K562 (cell line): ENCODE measurements around the gene AJAP1. TPM values are rescaled to one million over a fixed set of nuclear protein-coding genes. Genes with fewer than 3 reads are reported as not detected.

Experiments
- ATAC-seq: fragments of 200-7000 bp; cut with Tn5 transposase; 3 replicates; pipeline ENCODE4 v1.9.1; 2020; ENCODE audit warnings: moderate library complexity
- BruUV-seq: library from RNA; stranded (reverse); fragments of 400-500 nt; replicated peaks from 2 replicates; lab custom pipeline; 2021; lab: Mats Ljungman, UMichigan
- CTCF ChIA-PET: fragments of 300-600 bp; formaldehyde crosslinking; extraction: SDS; loops from one replicate; lab custom pipeline; 2021; ENCODE audit warnings: low intra/inter-chr PET ratio; lab: Yijun Ruan, JAX
- POLR2A ChIA-PET: fragments of 300-600, 350-650 bp; sonication (Branson Sonifier 250); formaldehyde crosslinking; extraction: SDS; loops from one replicate; lab custom pipeline; 2021; ENCODE audit warnings: antibody characterized with exemption, inconsistent platforms; lab: Yijun Ruan, JAX
- DNase-seq, 4 experiments: peaks; one replicate each; pipeline versions ENCODE4 v3.0.0 to v3.0.0-alpha.2; 2011 to 2018; ENCODE audit warnings: low spot score in 3 of 4, mixed read lengths in 3 of 4; ENCODE audit errors: extremely low read depth in 1 of 4
- FAIRE-seq: peaks from 2 replicates; lab custom pipeline; 2011; peaks lifted over from hg19 to GRCh38; lab: Jason Lieb, UNC
- H2AFZ ChIP-seq: 2 replicates; pipeline ENCODE4 v1.6.0; 2011; ENCODE audit warnings: low read depth, low read length, control low read depth, inconsistent platforms
- H3K27ac ChIP-seq: fragments of 200-600 bp; 3 replicates; pipeline ENCODE4 v1.8.0; 2011; ENCODE audit warnings: low read depth, mild to moderate bottlenecking, control low read depth, inconsistent platforms, low read length, moderate library complexity, mixed read lengths; ENCODE audit errors: extremely low read depth
- H3K27me3 ChIP-seq, 2 experiments: fragments of 300-600 bp in 1 of 2; 2 replicates in 1 of 2; 3 replicates in 1 of 2; pipeline versions ENCODE4 v1.6.0 to v1.8.0; 2011; ENCODE audit warnings: inconsistent platforms in 2 of 2, low read length in 2 of 2, mild to moderate bottlenecking in 1 of 2, mixed read lengths in 1 of 2, moderate library complexity in 1 of 2; ENCODE audit not compliant: control insufficient read depth in 2 of 2, insufficient read depth in 2 of 2
- H3K36me3 ChIP-seq: fragments of 300-600 bp; 3 replicates; pipeline ENCODE4 v1.8.0; 2011; ENCODE audit warnings: mild to moderate bottlenecking, low read length, inconsistent platforms; ENCODE audit not compliant: control insufficient read depth, insufficient read depth
- H3K4me1 ChIP-seq, 2 experiments: fragments of 200-600 bp in 1 of 2; replicated peaks in 1 of 2; 2 replicates in 1 of 2; 3 replicates in 1 of 2; pipeline versions ENCODE4 v1.5.1 to v1.8.0; 2011; ENCODE audit warnings: inconsistent platforms in 2 of 2, low read length in 2 of 2, mild to moderate bottlenecking in 1 of 2, mixed read lengths in 1 of 2, moderate library complexity in 1 of 2; ENCODE audit not compliant: control insufficient read depth in 2 of 2, insufficient read depth in 2 of 2
- H3K4me2 ChIP-seq: 2 replicates; pipeline ENCODE4 v1.6.1; 2011; ENCODE audit warnings: low read length, control low read depth, inconsistent platforms, mixed read lengths; ENCODE audit not compliant: insufficient read depth
- H3K4me3 ChIP-seq: fragments of 200-600 bp; sonication (generic), shearing (Covaris generic); 2 replicates; pipeline ENCODE4 v1.5.1; 2016; ENCODE audit warnings: control low read depth, inconsistent platforms
- H3K79me2 ChIP-seq: fragments of 200-600 bp; 3 replicates; pipeline ENCODE4 v1.8.0; 2011; ENCODE audit warnings: low read length, inconsistent platforms; ENCODE audit not compliant: control insufficient read depth, insufficient read depth
- H3K9ac ChIP-seq, 2 experiments: 2 replicates each; pipeline versions ENCODE4 v1.6.0 to v1.6.1; 2011; ENCODE audit warnings: low read depth in 2 of 2, low read length in 2 of 2, control low read depth in 1 of 2, inconsistent platforms in 1 of 2, mild to moderate bottlenecking in 1 of 2, mixed read lengths in 1 of 2; ENCODE audit not compliant: insufficient read depth in 1 of 2
- H3K9me1 ChIP-seq: one replicate; pipeline ENCODE4 v1.6.0; 2011; ENCODE audit warnings: inconsistent platforms, mild to moderate bottlenecking, low read length, moderate library complexity; ENCODE audit not compliant: control insufficient read depth, insufficient read depth
- H3K9me3 ChIP-seq: replicated peaks from 2 replicates; pipeline ENCODE4 v1.5.1; 2011; ENCODE audit warnings: low read depth, low read length, inconsistent platforms; ENCODE audit not compliant: control insufficient read depth, insufficient read depth
- H4K20me1 ChIP-seq: replicated peaks from 2 replicates; pipeline ENCODE4 v1.6.1; 2011; ENCODE audit warnings: low read length, inconsistent platforms, mixed read lengths; ENCODE audit not compliant: control insufficient read depth, insufficient read depth
- CHD1 ChIP-seq: fragments of 200-600 bp; sonication (generic); IDR thresholded peaks from one replicate; pipeline ENCODE4 v1.6.1; 2012; ENCODE audit warnings: mild to moderate bottlenecking, moderate library complexity, low read length, inconsistent platforms
- HNRNPL ChIP-seq: fragments of 200-400 bp; formaldehyde crosslinking; IDR thresholded peaks from 2 replicates; pipeline ENCODE4 v1.6.1; 2017; ENCODE audit warnings: low read depth, mild to moderate bottlenecking, low read length
- MEF2A ChIP-seq: IDR thresholded peaks from 2 replicates; pipeline ENCODE4 v1.6.1; 2011; ENCODE audit warnings: low read depth, mild to moderate bottlenecking, low read length, moderate library complexity; ENCODE audit not compliant: control insufficient read depth
- MTA1 ChIP-seq: fragments of 450-650 bp; IDR thresholded peaks from 2 replicates; pipeline ENCODE4 v1.6.1; 2017; ENCODE audit warnings: borderline replicate concordance
- RAD21 ChIP-seq, 2 experiments: fragments of 250-450 bp in 1 of 2; fragments of 450-650 bp in 1 of 2; sonication (Bioruptor Pico) in 1 of 2; formaldehyde crosslinking in 1 of 2; IDR thresholded peaks in 1 of 2; conservative IDR thresholded peaks in 1 of 2; 2 replicates each; pipeline versions ENCODE4 v1.4.0 to v1.8.0; 2020 to 2022; ENCODE audit warnings: mild to moderate bottlenecking in 2 of 2, moderate library complexity in 1 of 2
- SETDB1 ChIP-seq: IDR thresholded peaks from one replicate; pipeline ENCODE4 v1.6.1; 2012; ENCODE audit warnings: low read length, control low read depth, inconsistent platforms
- TEAD1 ChIP-seq, 2 experiments: fragments of 450-650 bp in 1 of 2; sonication (generic) in 1 of 2; formaldehyde crosslinking; IDR thresholded peaks; 2 replicates each; pipeline versions ENCODE4 v1.4.0 to v1.8.0; 2020 to 2022; ENCODE audit warnings: mild to moderate bottlenecking in 2 of 2, missing genetic modification reagents in 1 of 2
- ZNF239 ChIP-seq: fragments of 250-450 bp; sonication (Bioruptor Pico); IDR thresholded peaks from 2 replicates; pipeline ENCODE4 v1.4.0; 2020; ENCODE audit warnings: mild to moderate bottlenecking
- ZNF282 ChIP-seq: sonication (generic); formaldehyde crosslinking; IDR thresholded peaks from 2 replicates; pipeline ENCODE4 v1.8.1; 2023; ENCODE audit warnings: missing genetic modification reagents
- WGBS: fragments of 100-300 bp; shearing (Covaris generic); methylation state at CpG from one replicate; pipeline ENCODE4 v1.1.6; 2016; ENCODE audit warnings: low coverage, mixed read lengths; ENCODE audit not compliant: insufficient coverage; ENCODE audit errors: missing lambda C conversion rate; 5-methylcytosine and 5-hydroxymethylcytosine counted together
- in situ Hi-C: fragments of 300-500 bp; cut with MboI; formaldehyde crosslinking; loops from 4 replicates; pipeline ENCODE4 v1.15.0; 2018; ENCODE audit warnings: inconsistent platforms, mixed read lengths
- intact Hi-C: fragments of 100-400 bp; cut with micrococcal nuclease; formaldehyde crosslinking; loops from 2 replicates; pipeline ENCODE4 v1.14.2; 2022
- polyA plus RNA-seq, 8 experiments: library from polyadenylated mRNA; depleted of rRNA in 4 of 8; stranded (reverse) in 5 of 8; unstranded in 3 of 8; fragments of >200 nt; fragmentation: Nextera tagmentation in 2 of 8; fragmentation: Illumina TruSeq in 1 of 8; extraction: Ambion mirVana in 2 of 8; extraction: Trizol in 1 of 8; gene quantifications; 2 replicates each; pipeline versions ENCODE4 v1.2.1 to v1.2.3, GENCODE V29; 2011 to 2014; ENCODE audit warnings: inconsistent platforms in 1 of 8, missing spikeins in 1 of 8
- total RNA-seq, 7 experiments: library from RNA; depleted of rRNA in 6 of 7; stranded (reverse); fragments of >200 nt in 6 of 7; fragmentation: Illumina TruSeq in 2 of 7; extraction: Trizol in 2 of 7; gene quantifications; 2 replicates each; pipeline versions ENCODE4 v1.2.1 to v1.2.3, GENCODE V29; 2011 to 2021; ENCODE audit warnings: low replicate concordance in 1 of 7
- TF ChIP-seq, protein P1 (sequence below): sonication (generic); formaldehyde crosslinking; IDR thresholded peaks from 2 replicates; pipeline ENCODE4 v1.8.0; 2022; ENCODE audit warnings: mild to moderate bottlenecking, missing genetic modification reagents

AJAP1 gene
- total and polyA plus RNA-seq, 9 of the 15 experiments (the other 6 are each of a cell fraction or from before 2014, with no cell fraction given), result not detected

DNA sequence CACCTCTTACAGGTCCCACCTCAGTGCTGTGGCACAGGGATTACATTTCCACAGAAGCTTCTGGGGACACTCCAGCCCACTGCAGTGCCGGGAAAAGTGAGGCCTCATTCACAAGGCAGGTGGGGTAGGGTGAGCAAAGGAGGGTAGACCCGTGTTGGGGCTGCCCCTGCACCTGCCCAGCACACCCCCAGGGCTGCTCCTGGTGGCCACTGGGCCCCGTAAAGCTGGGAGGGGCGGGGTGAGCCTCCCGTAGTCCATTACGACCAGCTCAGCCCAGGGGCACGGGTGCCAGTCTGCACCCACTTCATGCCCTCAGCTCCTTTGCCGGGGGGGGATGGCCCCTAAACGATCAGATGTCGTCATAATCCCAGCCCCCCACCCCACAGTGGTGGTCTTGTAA is 39.5 kb downstream of the AJAP1 start:
- CTCF ChIA-PET, result no interaction called here
- POLR2A ChIA-PET, result interaction anchor here (0.6 kb wide), 1 partner anchor 201 kb away, joined by 3 read pairs; no protein-coding TSS in a partner anchor
- intact Hi-C loops (no loop called here), in situ Hi-C loops (no loop called here)
- H3K36me3 ChIP-seq, result no peaks in the 10 kb centered on the region
- no peak overlapping the region for H3K4me3 ChIP-seq
- peaks cover 0 to 17% of the 10 kb centered on the region in 2 experiments; a peak in 3 of 5 replicates for H3K27me3 ChIP-seq
- TF ChIP-seq SETDB1 (no peak), CHD1 (no peak), MTA1 (no peak), HNRNPL (no peak), RAD21 (CRISPR knock-in tag; conservative IDR thresholded peaks at IDR 0.05 in 1 of 2, IDR thresholded peaks at IDR 0.05 in 1 of 2) (no peak), ZNF239 (no peak), MEF2A (no peak), ZNF282 (CRISPR knock-in tag) (no peak), TEAD1 (CRISPR knock-in tag; IDR thresholded peaks at IDR 0.05) (no peak)
- TF ChIP-seq, protein P1, sequence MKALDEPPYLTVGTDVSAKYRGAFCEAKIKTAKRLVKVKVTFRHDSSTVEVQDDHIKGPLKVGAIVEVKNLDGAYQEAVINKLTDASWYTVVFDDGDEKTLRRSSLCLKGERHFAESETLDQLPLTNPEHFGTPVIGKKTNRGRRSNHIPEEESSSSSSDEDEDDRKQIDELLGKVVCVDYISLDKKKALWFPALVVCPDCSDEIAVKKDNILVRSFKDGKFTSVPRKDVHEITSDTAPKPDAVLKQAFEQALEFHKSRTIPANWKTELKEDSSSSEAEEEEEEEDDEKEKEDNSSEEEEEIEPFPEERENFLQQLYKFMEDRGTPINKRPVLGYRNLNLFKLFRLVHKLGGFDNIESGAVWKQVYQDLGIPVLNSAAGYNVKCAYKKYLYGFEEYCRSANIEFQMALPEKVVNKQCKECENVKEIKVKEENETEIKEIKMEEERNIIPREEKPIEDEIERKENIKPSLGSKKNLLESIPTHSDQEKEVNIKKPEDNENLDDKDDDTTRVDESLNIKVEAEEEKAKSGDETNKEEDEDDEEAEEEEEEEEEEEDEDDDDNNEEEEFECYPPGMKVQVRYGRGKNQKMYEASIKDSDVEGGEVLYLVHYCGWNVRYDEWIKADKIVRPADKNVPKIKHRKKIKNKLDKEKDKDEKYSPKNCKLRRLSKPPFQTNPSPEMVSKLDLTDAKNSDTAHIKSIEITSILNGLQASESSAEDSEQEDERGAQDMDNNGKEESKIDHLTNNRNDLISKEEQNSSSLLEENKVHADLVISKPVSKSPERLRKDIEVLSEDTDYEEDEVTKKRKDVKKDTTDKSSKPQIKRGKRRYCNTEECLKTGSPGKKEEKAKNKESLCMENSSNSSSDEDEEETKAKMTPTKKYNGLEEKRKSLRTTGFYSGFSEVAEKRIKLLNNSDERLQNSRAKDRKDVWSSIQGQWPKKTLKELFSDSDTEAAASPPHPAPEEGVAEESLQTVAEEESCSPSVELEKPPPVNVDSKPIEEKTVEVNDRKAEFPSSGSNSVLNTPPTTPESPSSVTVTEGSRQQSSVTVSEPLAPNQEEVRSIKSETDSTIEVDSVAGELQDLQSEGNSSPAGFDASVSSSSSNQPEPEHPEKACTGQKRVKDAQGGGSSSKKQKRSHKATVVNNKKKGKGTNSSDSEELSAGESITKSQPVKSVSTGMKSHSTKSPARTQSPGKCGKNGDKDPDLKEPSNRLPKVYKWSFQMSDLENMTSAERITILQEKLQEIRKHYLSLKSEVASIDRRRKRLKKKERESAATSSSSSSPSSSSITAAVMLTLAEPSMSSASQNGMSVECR (CRISPR knock-in tag), result no peak
- no peak overlapping the region for H3K9ac ChIP-seq
- no peaks in the 10 kb centered on the region for H3K9me1 ChIP-seq
- no peak overlapping the region for H3K4me2 ChIP-seq
- no TSS peak for BruUV-seq
- FAIRE-seq (no peak), DNase-seq (no peak), ATAC-seq (no peak)
- WGBS, result 0% methylated on average over 10 of the region's 10 CpGs
- H3K79me2 ChIP-seq, result no peaks in the 10 kb centered on the region
- H2AFZ ChIP-seq, result no peak overlapping the region
- no peaks in the 10 kb centered on the region for H3K4me1 ChIP-seq
- no peaks in the 10 kb centered on the region for H3K9me3 ChIP-seq
- peaks cover 12% of the 10 kb centered on the region; the same call in 1 of the 2 replicates for H4K20me1 ChIP-seq
- no peak overlapping the region for H3K27ac ChIP-seq
